CD4-positive, alpha-beta T cell treated with Interleukin-4 for 1 hour (primary cell): ENCODE data around the gene DMC1.

ENCODE experiments used
- DNase-seq, 2 donors: peaks; one replicate each; pipeline ENCODE4 v3.0.0-alpha.2; 2020 to 2022

Gene DMC1

GRCh38 chr22:38566726-38567504 lies 3.1 kb downstream of the DMC1 start:
- DNase-seq, result no peak

GRCh38 chr22:38565441-38565840 lies 4.5 kb downstream of the DMC1 start:
- DNase-seq, result no peak

GRCh38 chr22:38564669-38565068 lies 5.3 kb downstream of the DMC1 start:
- DNase-seq, result no peak

GRCh38 chr22:38554281-38554680 lies 15.7 kb downstream of the DMC1 start:
- no peak for DNase-seq

GRCh38 chr22:38549101-38549894 lies 20.7 kb downstream of the DMC1 start:
- peak in 1 of 2 donors; percentile 14 for DNase-seq

- DNase-seq, result no peak
These were observed 29.3 kb downstream of the DMC1 start for GRCh38 chr22:38540701-38541100.

- no peak for DNase-seq
These were observed 38.6 kb downstream of the DMC1 start for GRCh38 chr22:38531251-38531938.

GRCh38 chr22:38524429-38524828 lies 45.6 kb downstream of the DMC1 start:
- no peak for DNase-seq

- no peak for DNase-seq
These were observed 46.5 kb downstream of the DMC1 start for GRCh38 chr22:38523479-38523878.

GRCh38 chr22:38523029-38523428 lies 47.0 kb downstream of the DMC1 start:
- no peak for DNase-seq

GRCh38 chr22:38519453-38520250 lies 50.3 kb downstream of the DMC1 start:
- no peak for DNase-seq

- DNase-seq, result no peak
These were observed 51.4 kb downstream of the DMC1 start for GRCh38 chr22:38518620-38519019.

- DNase-seq, result peak; percentile 49 to 52
These were observed 56.9 kb downstream of the DMC1 start for GRCh38 chr22:38513063-38513462.

- DNase-seq, result no peak
These were observed 59.5 kb downstream of the DMC1 start for GRCh38 chr22:38510416-38510970.

GRCh38 chr22:38506118-38506962 lies 63.6 kb downstream of the DMC1 start, which contains the start of gene DDX17:
Gene DDX17, minus strand, starts transcription at chr22:38506311.
- peak; percentile 95 to 98 for DNase-seq

- DNase-seq, result peak; percentile 62 to 75
These were observed 64.4 kb downstream of the DMC1 start for GRCh38 chr22:38505541-38506117.

- peak; percentile 74 to 76 for DNase-seq
These were observed 65.0 kb downstream of the DMC1 start for GRCh38 chr22:38504731-38505540.

- no peak for DNase-seq
These were observed 67.0 kb downstream of the DMC1 start for GRCh38 chr22:38503021-38503420.

- no peak for DNase-seq
These were observed 67.9 kb downstream of the DMC1 start for GRCh38 chr22:38501797-38502672.
